Adrenal gland (tissue), 12 donors: Measurements from ENCODE around the gene PDE3A. TPM values are rescaled to one million over a fixed set of nuclear protein-coding genes. Genes with fewer than 3 reads are reported as not detected.

Experiments
- DNase-seq, 7 donors: peaks; one replicate each; pipeline ENCODE4 v3.0.0-alpha.2; 2019 to 2020
- H3K27ac ChIP-seq, 5 donors: fragments of 200-600 bp; sonication (generic) in 4 of 5; 1 replicate in 3 of 5; 2 replicates in 2 of 5; pipeline versions ENCODE4 v1.5.1 to v1.8.0; 2016 to 2020; ENCODE audit warnings: mild to moderate bottlenecking in 1 of 5
- H3K27me3 ChIP-seq: fragments of 200-600 bp; 2 replicates; pipeline ENCODE4 v1.8.0; 2021
- H3K36me3 ChIP-seq, 2 donors: fragments of 200-600 bp; replicated peaks in 1 of 2; 1 replicate in 1 of 2; 2 replicates in 1 of 2; pipeline versions ENCODE4 v1.5.1 to v1.8.0; 2018 to 2022
- H3K4me1 ChIP-seq, 2 donors: fragments of 200-600 bp; replicated peaks in 1 of 2; 1 replicate in 1 of 2; 2 replicates in 1 of 2; pipeline versions ENCODE4 v1.5.1 to v1.8.0; 2018 to 2021
- H3K4me3 ChIP-seq, 4 donors: fragments of 200-600 bp; sonication (generic) in 3 of 4; one replicate each; pipeline ENCODE4 v1.5.1; 2016 to 2018
- H3K9me3 ChIP-seq, 3 donors: fragments of 200-600 bp; sonication (generic) in 1 of 3; replicated peaks in 1 of 3; 1 replicate in 2 of 3; 2 replicates in 1 of 3; pipeline versions ENCODE4 v1.5.1 to v1.8.0; 2016 to 2021
- POLR2A ChIP-seq, 2 donors: fragments of 450-650 bp; IDR thresholded peaks; one replicate each; pipeline ENCODE4 v1.6.1; 2017; ENCODE audit warnings: antibody characterized with exemption in 2 of 2, mild to moderate bottlenecking in 2 of 2, moderate library complexity in 1 of 2
- WGBS, 4 donors: extraction: QIAGEN DNeasy Blood & Tissue Kit in 2 of 4; methylation state at CpG; one replicate each; pipeline versions ENCODE4 v1.1.5 to v1.1.7; 2013 to 2017; 5-methylcytosine and 5-hydroxymethylcytosine counted together
- intact Hi-C, 2 donors: fragments of 100-400 bp; cut with DNase I; formaldehyde crosslinking; loops; one replicate each; pipeline versions ENCODE4 v1.14.1 to v1.15.0; 2022 to 2023
- polyA plus RNA-seq, 3 donors: library from polyadenylated mRNA; stranded (reverse); fragments of 200-250 nt in 2 of 3; fragments of 350-450 nt in 1 of 3; fragmentation: Illumina TruSeq in 1 of 3; extraction: RNeasy Lipid Tissue Mini Kit (QIAGEN cat#74804) in 1 of 3; gene quantifications; one replicate each; pipeline ENCODE4 v1.2.3, GENCODE V29; 2013 to 2014
- total RNA-seq, 9 donors: library from RNA; depleted of rRNA in 4 of 9; stranded (reverse); fragments of >200 nt in 4 of 9; fragments of 120-200 nt in 1 of 9; fragmentation: NEBNext Ultra II Directional in 1 of 9; extraction: Animal tissue kit (Norgen Biotek cat#: 25700) in 1 of 9; gene quantifications; one replicate each; pipeline versions ENCODE4 v1.1.0 to v1.2.4, GENCODE V29; 2013 to 2023
- TF ChIP-seq, protein P1 (sequence below), 6 experiments: fragments of 450-650 bp in 4 of 6; fragments of 200-600 bp in 2 of 6; sonication (generic) in 1 of 6; IDR thresholded peaks; 1 replicate in 5 of 6; 2 replicates in 1 of 6; pipeline versions ENCODE4 v1.5.1 to v1.8.0; 2016 to 2021; ENCODE audit warnings: antibody characterized with exemption in 6 of 6, mild to moderate bottlenecking in 2 of 6, moderate library complexity in 1 of 6
- donor health status: healthy with polysubstance abuse.
- donor health status: Bipolar disorder and iron deficiency.
- donor health status: DM: yes; HTN: yes; CAD: no.
- donor health status: DM: no; HTN: no; CAD: no.
- donor health status: DM: no; HTN: no; CAD: no.
- donor health status: DM: yes; HTN: yes; CAD: no.

PDE3A gene
- total and polyA plus RNA-seq, 12 donors, result 0.61 to 4.6 (median 1.4) TPM

DNA sequence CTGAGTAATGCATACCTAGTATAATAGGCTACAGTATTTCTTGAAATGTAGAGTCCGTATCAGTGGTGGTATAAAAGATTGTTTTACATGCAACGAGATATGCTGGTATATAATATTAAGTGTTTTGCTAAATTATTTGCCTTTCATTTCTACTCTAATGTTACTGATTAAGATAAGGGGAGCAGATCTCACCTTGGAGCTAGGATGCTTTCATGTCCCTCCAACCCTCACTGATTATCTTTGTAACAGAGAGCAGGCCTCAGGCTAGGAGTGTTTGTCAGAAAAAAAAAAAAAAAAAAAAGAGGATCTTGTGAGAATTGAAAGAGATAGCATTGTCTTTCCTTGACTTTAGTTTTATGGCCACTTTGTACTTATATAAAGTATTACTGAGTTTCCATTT, 92.6 kb downstream of the PDE3A start:
- DNase-seq, result no peak
- intact Hi-C loops, result no loop called here
- H3K27me3 ChIP-seq, result no peaks in the 10 kb centered on the region
- no peak overlapping the region for H3K4me3 ChIP-seq
- no peaks in the 10 kb centered on the region for H3K36me3 ChIP-seq
- TF ChIP-seq, protein P1, sequence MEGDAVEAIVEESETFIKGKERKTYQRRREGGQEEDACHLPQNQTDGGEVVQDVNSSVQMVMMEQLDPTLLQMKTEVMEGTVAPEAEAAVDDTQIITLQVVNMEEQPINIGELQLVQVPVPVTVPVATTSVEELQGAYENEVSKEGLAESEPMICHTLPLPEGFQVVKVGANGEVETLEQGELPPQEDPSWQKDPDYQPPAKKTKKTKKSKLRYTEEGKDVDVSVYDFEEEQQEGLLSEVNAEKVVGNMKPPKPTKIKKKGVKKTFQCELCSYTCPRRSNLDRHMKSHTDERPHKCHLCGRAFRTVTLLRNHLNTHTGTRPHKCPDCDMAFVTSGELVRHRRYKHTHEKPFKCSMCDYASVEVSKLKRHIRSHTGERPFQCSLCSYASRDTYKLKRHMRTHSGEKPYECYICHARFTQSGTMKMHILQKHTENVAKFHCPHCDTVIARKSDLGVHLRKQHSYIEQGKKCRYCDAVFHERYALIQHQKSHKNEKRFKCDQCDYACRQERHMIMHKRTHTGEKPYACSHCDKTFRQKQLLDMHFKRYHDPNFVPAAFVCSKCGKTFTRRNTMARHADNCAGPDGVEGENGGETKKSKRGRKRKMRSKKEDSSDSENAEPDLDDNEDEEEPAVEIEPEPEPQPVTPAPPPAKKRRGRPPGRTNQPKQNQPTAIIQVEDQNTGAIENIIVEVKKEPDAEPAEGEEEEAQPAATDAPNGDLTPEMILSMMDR (IDR thresholded peaks at IDR 0.05), result no peak
- TF ChIP-seq POLR2A (IDR thresholded peaks at IDR 0.05), result no peak
- no peak overlapping the region for H3K27ac ChIP-seq
- WGBS, 4 donors, result 56 to 87% (median 80%) methylated on average over 2 of the region's 2 CpGs
- no peaks in the 10 kb centered on the region for H3K4me1 ChIP-seq
- H3K9me3 ChIP-seq, result no peaks in the 10 kb centered on the region

DNA sequence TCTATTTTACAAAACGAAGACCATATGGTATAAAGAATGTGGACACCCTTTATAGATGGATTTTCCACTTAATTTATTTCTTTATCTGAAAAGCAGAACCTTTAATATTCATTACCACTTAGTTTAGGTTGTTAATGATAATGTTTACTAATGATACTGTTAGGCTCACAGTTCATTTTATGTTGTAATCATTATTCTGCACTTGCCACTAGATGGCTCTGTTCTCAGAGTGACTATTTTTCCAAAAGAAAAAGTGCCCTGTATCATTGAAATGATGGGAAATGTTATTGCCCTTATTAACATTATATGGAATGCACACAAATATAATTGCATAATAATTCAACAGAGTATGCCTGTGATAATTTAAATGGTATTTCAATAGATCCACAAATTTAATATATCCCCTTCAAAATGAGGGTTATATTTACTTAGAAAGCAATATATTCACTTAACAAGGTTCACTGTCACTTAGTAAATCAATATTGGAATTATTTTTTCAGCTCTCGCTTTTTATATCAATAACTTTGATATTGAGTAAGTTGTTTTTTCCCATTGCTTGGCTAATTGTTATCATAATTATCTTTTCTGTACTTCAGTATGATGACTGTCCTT, 95.7 kb downstream of the PDE3A start:
- 40 to 62% (median 55%) methylated on average over 2 of the region's 2 CpGs for WGBS, 4 donors
- Histone ChIP-seq H3K4me1 (no peaks in the 10 kb centered on the region), H3K4me3 (no peak overlapping the region), H3K9me3 (no peaks in the 10 kb centered on the region), H3K27ac (no peak overlapping the region), H3K27me3 (no peaks in the 10 kb centered on the region), H3K36me3 (no peaks in the 10 kb centered on the region)
- intact Hi-C loops, result no loop called here
- TF ChIP-seq, protein P1 (IDR thresholded peaks at IDR 0.05), result peak; percentile 12 to 73 (median 50)
- TF ChIP-seq POLR2A (IDR thresholded peaks at IDR 0.05), result no peak
- DNase-seq, result no peak

DNA sequence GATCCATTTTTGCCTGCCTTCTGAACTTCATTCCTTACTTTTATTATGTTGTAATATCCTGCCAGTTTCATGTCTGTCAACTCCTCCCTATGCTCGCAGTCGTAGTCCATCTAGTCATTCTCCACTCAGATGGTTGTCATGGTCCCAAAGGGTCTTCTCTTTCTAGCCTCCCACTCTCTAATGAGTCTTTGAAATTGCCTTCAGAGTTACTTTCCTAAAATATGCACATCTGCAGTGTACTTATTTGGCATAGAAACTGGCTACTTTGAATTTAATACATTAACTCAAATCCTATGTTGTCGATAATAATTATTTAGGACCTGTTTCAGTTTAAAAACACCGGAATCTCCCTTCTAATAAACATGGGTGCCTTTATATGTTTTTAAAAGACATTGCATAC, 101.0 kb downstream of the PDE3A start:
- no peaks in the 10 kb centered on the region for H3K4me1 ChIP-seq
- H3K4me3 ChIP-seq, result no peak overlapping the region
- TF ChIP-seq POLR2A (IDR thresholded peaks at IDR 0.05), result no peak
- TF ChIP-seq, protein P1 (IDR thresholded peaks at IDR 0.05), result no peak
- H3K27ac ChIP-seq, result no peak overlapping the region
- intact Hi-C loops, result no loop called here
- no peak for DNase-seq
- WGBS, 4 donors, result 83 to 89% (median 87%) methylated on average over 4 of the region's 4 CpGs
- no peaks in the 10 kb centered on the region for H3K27me3 ChIP-seq
- H3K9me3 ChIP-seq, result no peaks in the 10 kb centered on the region
- no peaks in the 10 kb centered on the region for H3K36me3 ChIP-seq

DNA sequence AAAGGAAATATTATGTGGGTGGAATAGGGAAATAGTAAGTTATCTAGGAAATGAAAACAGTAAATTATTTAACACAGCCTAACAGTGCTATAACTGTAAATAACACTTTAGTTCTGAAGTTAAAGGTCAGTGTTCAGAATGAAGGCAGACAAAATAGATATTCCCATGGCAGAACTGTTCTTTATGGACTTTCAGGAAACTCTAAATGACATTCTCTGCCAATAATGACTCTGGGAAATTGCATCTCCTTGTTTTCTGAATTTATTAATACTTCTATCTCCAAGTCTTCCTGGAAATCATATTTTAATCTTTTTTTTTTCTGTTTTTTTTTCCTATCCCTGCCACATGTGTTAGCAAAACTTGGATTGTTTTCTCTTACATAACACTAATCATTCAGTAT, 101.4 kb downstream of the PDE3A start:
- Histone ChIP-seq H3K36me3 (no peaks in the 10 kb centered on the region), H3K27me3 (no peaks in the 10 kb centered on the region), H3K4me3 (no peak overlapping the region), H3K9me3 (no peaks in the 10 kb centered on the region), H3K27ac (no peak overlapping the region), H3K4me1 (no peaks in the 10 kb centered on the region)
- DNase-seq, result no peak
- TF ChIP-seq, protein P1 (IDR thresholded peaks at IDR 0.05), result no peak
- TF ChIP-seq POLR2A (IDR thresholded peaks at IDR 0.05), result no peak
- intact Hi-C loops, result no loop called here
